Neural progenitor cell (in vitro differentiated cells): Measurements from ENCODE around the gene PLEKHA7. TPM values are rescaled to one million over a fixed set of nuclear protein-coding genes. Genes with fewer than 3 reads are reported as not detected.

Experiments used
- DNase-seq: peaks from one replicate; pipeline ENCODE4 v3.0.0-alpha.2; 2016; ENCODE audit warnings: low spot score
- H2AFZ ChIP-seq: fragments of 200-600 bp; sonication (generic); replicated peaks from 2 replicates; pipeline ENCODE4 v1.6.1; 2016; ENCODE audit warnings: antibody characterized with exemption
- H3F3A ChIP-seq: fragments of 200-600 bp; sonication (generic); 2 replicates; pipeline ENCODE4 v1.6.1; 2016; ENCODE audit warnings: antibody characterized with exemption, low read depth
- H3K27ac ChIP-seq: fragments of 200-600 bp; sonication (generic); 2 replicates; pipeline ENCODE4 v1.5.1; 2016; ENCODE audit warnings: mild to moderate bottlenecking
- H3K27me3 ChIP-seq: fragments of 200-600 bp; sonication (generic); 2 replicates; pipeline ENCODE4 v1.6.1; 2016; ENCODE audit warnings: mild to moderate bottlenecking, moderate library complexity
- H3K36me3 ChIP-seq: fragments of 200-600 bp; sonication (generic); 2 replicates; pipeline ENCODE4 v1.5.1; 2016
- H3K4me1 ChIP-seq: fragments of 200-600 bp; sonication (generic); 2 replicates; pipeline ENCODE4 v1.6.1; 2016; ENCODE audit warnings: mixed run types
- H3K4me2 ChIP-seq: fragments of 200-600 bp; sonication (generic); 2 replicates; pipeline ENCODE4 v1.6.1; 2016
- H3K4me3 ChIP-seq: fragments of 200-600 bp; sonication (generic); 2 replicates; pipeline ENCODE4 v1.5.1; 2016
- H3K79me2 ChIP-seq: fragments of 200-600 bp; sonication (generic); 2 replicates; pipeline ENCODE4 v1.6.1; 2016; ENCODE audit warnings: low read depth
- H3K9ac ChIP-seq: fragments of 200-600 bp; sonication (generic); 2 replicates; pipeline ENCODE4 v1.6.1; 2016
- H3K9me3 ChIP-seq: fragments of 200-600 bp; sonication (generic); 2 replicates; pipeline ENCODE4 v1.5.1; 2016; ENCODE audit warnings: low read depth
- H4K20me1 ChIP-seq: fragments of 200-600 bp; sonication (generic); 2 replicates; pipeline ENCODE4 v1.6.1; 2016; ENCODE audit warnings: low read depth
- H3K27ac Mint-ChIP-seq: 3 replicates; pipeline ENCODE4 v1.8.0; 2021; ENCODE audit warnings: mixed read lengths
- H3K27me3 Mint-ChIP-seq: 2 replicates; pipeline ENCODE4 v1.8.0; 2022; ENCODE audit warnings: low read depth, mild to moderate bottlenecking, inconsistent platforms, moderate library complexity, mixed read lengths; ENCODE audit not compliant: insufficient read depth
- H3K36me3 Mint-ChIP-seq: 3 replicates; pipeline ENCODE4 v1.8.0; 2021; ENCODE audit warnings: mixed read lengths
- H3K4me1 Mint-ChIP-seq: 3 replicates; pipeline ENCODE4 v1.8.0; 2021; ENCODE audit warnings: mixed read lengths
- H3K4me3 Mint-ChIP-seq: 3 replicates; pipeline ENCODE4 v1.8.0; 2021; ENCODE audit warnings: mild to moderate bottlenecking, moderate library complexity, mixed read lengths
- H3K9me3 Mint-ChIP-seq: 3 replicates; pipeline ENCODE4 v1.8.0; 2020; ENCODE audit warnings: mixed read lengths
- EZH2 ChIP-seq: fragments of 200-600 bp; sonication (generic); IDR thresholded peaks from 2 replicates; pipeline ENCODE4 v1.6.1; 2017; ENCODE audit warnings: antibody characterized with exemption, mild to moderate bottlenecking, moderate library complexity
- EZH2phosphoT487 ChIP-seq: fragments of 200-600 bp; sonication (generic); IDR thresholded peaks from 2 replicates; pipeline ENCODE4 v1.6.1; 2017; ENCODE audit warnings: antibody characterized with exemption
- total RNA-seq: library from RNA; depleted of rRNA; stranded (reverse); fragments of >200 nt; gene quantifications from 2 replicates; pipeline ENCODE4 v1.2.3, GENCODE V29; 2015; ENCODE audit warnings: low replicate concordance
- TF ChIP-seq, protein P1 (sequence below): fragments of 200-600 bp; sonication (generic); IDR thresholded peaks from 2 replicates; pipeline ENCODE4 v1.5.1; 2017; ENCODE audit warnings: antibody characterized with exemption, mild to moderate bottlenecking

PLEKHA7 gene
- total RNA-seq, 1 donor from 2014 or later, result 20.3 TPM

DNA sequence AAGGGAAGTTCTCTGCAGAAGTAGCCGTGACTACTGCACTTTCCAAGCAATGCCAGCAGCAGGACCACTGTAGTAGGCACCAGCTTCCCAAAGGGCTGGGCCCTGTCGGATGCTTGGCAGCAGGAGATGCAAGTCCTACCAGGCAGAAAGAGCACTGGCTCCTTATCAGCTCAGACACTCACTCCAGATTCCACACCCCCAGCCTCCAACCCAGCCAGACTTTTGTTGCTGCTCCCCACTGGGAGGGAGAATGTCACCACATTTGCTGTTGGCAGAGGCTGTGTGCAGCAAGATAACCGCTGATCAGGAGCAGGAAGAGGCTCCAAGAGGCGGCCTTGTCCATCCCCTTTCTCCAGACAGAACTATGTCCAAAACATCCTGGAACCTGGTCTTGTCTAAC is 157.0 kb downstream of the PLEKHA7 start:
- Mint-ChIP-seq H3K9me3 (no peaks in the 10 kb centered on the region), H3K36me3 (peaks cover 8% of the 10 kb centered on the region), H3K27ac (no peak overlapping the region), H3K4me1 (peaks cover 7% of the 10 kb centered on the region), H3K4me3 (no peak overlapping the region), H3K27me3 (peaks cover 3% of the 10 kb centered on the region)
- DNase-seq, result no peak
- no peak overlapping the region for H2AFZ ChIP-seq
- H3K79me2 ChIP-seq, result no peaks in the 10 kb centered on the region
- H3K4me2 ChIP-seq, result no peak overlapping the region
- H3K27ac ChIP-seq, result no peak overlapping the region
- peaks cover 25% of the 10 kb centered on the region for H3K4me1 ChIP-seq
- H3K9me3 ChIP-seq, result no peaks in the 10 kb centered on the region
- no peaks in the 10 kb centered on the region for H4K20me1 ChIP-seq
- H3K27me3 ChIP-seq, result no peaks in the 10 kb centered on the region
- H3K4me3 ChIP-seq, result no peak overlapping the region
- H3K9ac ChIP-seq, result no peak overlapping the region
- TF ChIP-seq EZH2phosphoT487, result no peak
- TF ChIP-seq, protein P1, sequence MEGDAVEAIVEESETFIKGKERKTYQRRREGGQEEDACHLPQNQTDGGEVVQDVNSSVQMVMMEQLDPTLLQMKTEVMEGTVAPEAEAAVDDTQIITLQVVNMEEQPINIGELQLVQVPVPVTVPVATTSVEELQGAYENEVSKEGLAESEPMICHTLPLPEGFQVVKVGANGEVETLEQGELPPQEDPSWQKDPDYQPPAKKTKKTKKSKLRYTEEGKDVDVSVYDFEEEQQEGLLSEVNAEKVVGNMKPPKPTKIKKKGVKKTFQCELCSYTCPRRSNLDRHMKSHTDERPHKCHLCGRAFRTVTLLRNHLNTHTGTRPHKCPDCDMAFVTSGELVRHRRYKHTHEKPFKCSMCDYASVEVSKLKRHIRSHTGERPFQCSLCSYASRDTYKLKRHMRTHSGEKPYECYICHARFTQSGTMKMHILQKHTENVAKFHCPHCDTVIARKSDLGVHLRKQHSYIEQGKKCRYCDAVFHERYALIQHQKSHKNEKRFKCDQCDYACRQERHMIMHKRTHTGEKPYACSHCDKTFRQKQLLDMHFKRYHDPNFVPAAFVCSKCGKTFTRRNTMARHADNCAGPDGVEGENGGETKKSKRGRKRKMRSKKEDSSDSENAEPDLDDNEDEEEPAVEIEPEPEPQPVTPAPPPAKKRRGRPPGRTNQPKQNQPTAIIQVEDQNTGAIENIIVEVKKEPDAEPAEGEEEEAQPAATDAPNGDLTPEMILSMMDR, result no peak
- no peak for TF ChIP-seq EZH2
- H3K36me3 ChIP-seq, result no peaks in the 10 kb centered on the region
- no peaks in the 10 kb centered on the region for H3F3A ChIP-seq

DNA sequence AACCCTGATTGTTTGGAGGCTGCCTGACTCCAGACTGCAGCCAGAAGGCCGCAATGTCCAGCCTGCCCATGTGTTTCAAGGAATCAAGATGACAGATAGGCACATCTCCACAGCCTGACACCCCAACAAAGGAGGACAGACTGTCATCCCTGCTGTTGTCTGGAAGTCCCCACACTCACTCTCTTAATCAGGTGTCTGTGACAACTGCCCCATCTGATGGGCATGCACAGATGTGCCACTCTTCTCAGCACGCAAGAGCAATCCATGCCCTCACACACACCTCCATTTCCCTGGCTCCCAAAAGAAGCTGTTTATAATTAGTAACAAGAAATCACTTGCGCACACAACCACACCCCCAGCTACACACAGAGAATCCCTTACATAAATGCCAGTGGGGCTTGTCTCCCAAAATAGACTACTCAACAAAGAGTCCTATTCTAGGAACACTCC is 158.2 kb downstream of the PLEKHA7 start:
- Histone ChIP-seq H3K27me3 (no peaks in the 10 kb centered on the region), H3K79me2 (no peaks in the 10 kb centered on the region), H3K36me3 (no peaks in the 10 kb centered on the region), H3F3A (no peaks in the 10 kb centered on the region), H3K9me3 (no peaks in the 10 kb centered on the region), H2AFZ (no peak overlapping the region), H3K9ac (no peak overlapping the region), H3K4me2 (no peak overlapping the region), H4K20me1 (no peaks in the 10 kb centered on the region), H3K4me1 (peaks cover 17% of the 10 kb centered on the region), H3K27ac (no peak overlapping the region), H3K4me3 (no peak overlapping the region)
- H3K27ac Mint-ChIP-seq, result no peak overlapping the region
- no peaks in the 10 kb centered on the region for H3K27me3 Mint-ChIP-seq
- H3K36me3 Mint-ChIP-seq, result peaks cover 15% of the 10 kb centered on the region
- peaks cover 2% of the 10 kb centered on the region for H3K4me1 Mint-ChIP-seq
- no peak for TF ChIP-seq EZH2
- TF ChIP-seq, protein P1, result no peak
- no peak for TF ChIP-seq EZH2phosphoT487
- no peak for DNase-seq
- H3K9me3 Mint-ChIP-seq, result no peaks in the 10 kb centered on the region
- H3K4me3 Mint-ChIP-seq, result no peak overlapping the region

DNA sequence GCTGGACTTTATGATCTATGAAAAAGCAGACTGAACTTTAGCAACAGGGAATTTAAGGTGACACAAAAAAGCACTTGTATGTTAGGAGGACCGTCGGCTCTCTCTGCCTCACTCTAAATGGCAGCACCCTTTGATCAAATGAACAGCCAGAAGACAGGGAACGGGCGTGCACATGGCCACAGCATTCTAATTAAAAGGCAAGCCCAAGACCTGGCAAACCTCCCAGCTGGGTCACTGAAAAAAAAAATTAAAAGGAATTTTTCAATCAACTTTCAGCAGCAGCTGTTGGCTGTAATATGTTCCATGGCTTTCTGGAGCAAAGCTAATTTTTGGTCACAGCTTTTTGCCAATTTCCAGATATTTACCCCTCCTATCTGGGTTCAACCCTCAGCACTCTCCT is 159.2 kb downstream of the PLEKHA7 start:
- no peaks in the 10 kb centered on the region for H3K79me2 ChIP-seq
- no peaks in the 10 kb centered on the region for H3K36me3 ChIP-seq
- H2AFZ ChIP-seq, result no peak overlapping the region
- no peaks in the 10 kb centered on the region for H3F3A ChIP-seq
- H3K4me1 ChIP-seq, result peaks cover 11% of the 10 kb centered on the region
- no peaks in the 10 kb centered on the region for H3K27me3 ChIP-seq
- no peak overlapping the region for H3K27ac ChIP-seq
- Mint-ChIP-seq H3K36me3 (peaks cover 16% of the 10 kb centered on the region), H3K4me3 (no peak overlapping the region), H3K27me3 (no peaks in the 10 kb centered on the region), H3K27ac (no peak overlapping the region), H3K9me3 (no peaks in the 10 kb centered on the region), H3K4me1 (no peaks in the 10 kb centered on the region)
- no peak overlapping the region for H3K4me2 ChIP-seq
- no peaks in the 10 kb centered on the region for H3K9me3 ChIP-seq
- no peaks in the 10 kb centered on the region for H4K20me1 ChIP-seq
- no peak overlapping the region for H3K9ac ChIP-seq
- no peak for DNase-seq
- H3K4me3 ChIP-seq, result no peak overlapping the region
- TF ChIP-seq, protein P1, result no peak
- no peak for TF ChIP-seq EZH2

DNA sequence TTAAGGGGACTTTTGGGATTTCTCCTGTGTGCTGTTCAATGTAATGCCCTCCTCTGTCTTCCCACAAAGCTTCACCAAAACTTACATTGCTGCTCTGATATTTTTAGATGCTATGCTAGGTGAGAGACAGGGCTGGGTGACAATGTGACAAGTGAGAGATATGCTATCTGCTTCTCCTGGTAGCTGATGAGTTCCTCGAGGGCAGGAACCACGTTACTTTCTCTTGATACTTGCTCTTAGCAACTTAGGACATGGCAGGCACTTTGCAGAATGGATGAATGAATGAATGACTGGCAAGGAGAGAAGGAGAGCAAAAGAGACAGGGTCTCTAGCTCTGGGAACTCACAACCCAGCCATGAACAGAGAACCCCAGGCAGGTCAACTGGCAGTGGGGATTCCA is 160.4 kb downstream of the PLEKHA7 start:
- TF ChIP-seq EZH2phosphoT487 (no peak), EZH2 (no peak)
- TF ChIP-seq, protein P1, result no peak
- H3K4me2 ChIP-seq, result no peak overlapping the region
- peaks cover 5% of the 10 kb centered on the region for H3K4me1 ChIP-seq
- Mint-ChIP-seq H3K4me1 (no peaks in the 10 kb centered on the region), H3K9me3 (no peaks in the 10 kb centered on the region), H3K36me3 (peaks cover 23% of the 10 kb centered on the region), H3K27me3 (no peaks in the 10 kb centered on the region), H3K27ac (no peak overlapping the region), H3K4me3 (no peak overlapping the region)
- no peak overlapping the region for H3K27ac ChIP-seq
- H3K27me3 ChIP-seq, result no peaks in the 10 kb centered on the region
- no peaks in the 10 kb centered on the region for H3K36me3 ChIP-seq
- no peaks in the 10 kb centered on the region for H4K20me1 ChIP-seq
- no peak overlapping the region for H3K4me3 ChIP-seq
- H3K9me3 ChIP-seq, result no peaks in the 10 kb centered on the region
- H3K9ac ChIP-seq, result no peak overlapping the region
- H3K79me2 ChIP-seq, result no peaks in the 10 kb centered on the region
- H3F3A ChIP-seq, result no peaks in the 10 kb centered on the region
- H2AFZ ChIP-seq, result no peak overlapping the region
- no peak for DNase-seq
